ENCODE measurements around the gene ZNF385C. TPM values are rescaled to one million over a fixed set of nuclear protein-coding genes. Genes with fewer than 3 reads are reported as not detected.

ZNF385C gene
- total RNA-seq, 1 experiment from 2014 or later: 3.7 TPM

DNA sequence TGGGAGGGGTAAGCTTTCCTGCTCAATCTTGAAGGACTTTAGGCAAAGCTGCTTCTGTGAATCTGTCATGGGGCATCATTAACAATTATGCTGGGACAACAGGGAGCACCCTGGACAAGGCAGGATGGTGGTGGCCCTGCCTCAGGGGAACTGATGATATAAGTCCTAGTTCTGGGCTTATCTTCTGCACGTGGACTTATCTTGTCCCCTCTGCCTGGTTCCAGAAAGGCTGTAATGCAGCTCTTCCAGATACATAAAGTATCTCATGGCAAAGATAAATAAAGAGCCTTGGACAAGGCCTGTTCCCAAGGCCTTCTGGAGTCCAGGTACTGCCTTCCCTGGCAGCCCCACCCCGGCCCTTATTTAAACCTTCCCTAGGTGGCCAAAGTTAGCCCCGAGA is 6.0 kb upstream of the ZNF385C start:
- Mint-ChIP-seq H3K4me1 (peaks cover 19% of the 10 kb centered on the region), H3K9me3 (no peaks in the 10 kb centered on the region), H3K27ac (no peak overlapping the region), H3K27me3 (ENCODE audit: low read depth) (peaks cover 6% of the 10 kb centered on the region), H3K4me3 (no peak overlapping the region), H3K36me3 (no peaks in the 10 kb centered on the region)
- DNase-seq (ENCODE audit: low spot score): no peak
- ChIA-PET CTCF (interaction anchor here (0.6 to 6.7 kb wide), 8 partner anchors 10 to 118 kb away, joined by 3 to 138 read pairs (median 3); partner anchors contain the start of genes GHDC and NKIRAS2), POLR2A (no interaction called here)
- ATAC-seq: no peak
- TF ChIP-seq ZNF423 (CRISPR knock-in tag; IDR thresholded peaks at IDR 0.05) (no peak), SP1 (CRISPR knock-in tag; conservative IDR thresholded peaks at IDR 0.05) (no peak), ZNF317 (CRISPR knock-in tag; IDR thresholded peaks at IDR 0.05; ENCODE audit: borderline replicate concordance, low read depth) (no peak), NFATC4 (CRISPR knock-in tag; IDR thresholded peaks at IDR 0.05) (no peak), JUN (CRISPR knock-in tag; IDR thresholded peaks at IDR 0.05) (no peak)
- TF ChIP-seq, protein P1, sequence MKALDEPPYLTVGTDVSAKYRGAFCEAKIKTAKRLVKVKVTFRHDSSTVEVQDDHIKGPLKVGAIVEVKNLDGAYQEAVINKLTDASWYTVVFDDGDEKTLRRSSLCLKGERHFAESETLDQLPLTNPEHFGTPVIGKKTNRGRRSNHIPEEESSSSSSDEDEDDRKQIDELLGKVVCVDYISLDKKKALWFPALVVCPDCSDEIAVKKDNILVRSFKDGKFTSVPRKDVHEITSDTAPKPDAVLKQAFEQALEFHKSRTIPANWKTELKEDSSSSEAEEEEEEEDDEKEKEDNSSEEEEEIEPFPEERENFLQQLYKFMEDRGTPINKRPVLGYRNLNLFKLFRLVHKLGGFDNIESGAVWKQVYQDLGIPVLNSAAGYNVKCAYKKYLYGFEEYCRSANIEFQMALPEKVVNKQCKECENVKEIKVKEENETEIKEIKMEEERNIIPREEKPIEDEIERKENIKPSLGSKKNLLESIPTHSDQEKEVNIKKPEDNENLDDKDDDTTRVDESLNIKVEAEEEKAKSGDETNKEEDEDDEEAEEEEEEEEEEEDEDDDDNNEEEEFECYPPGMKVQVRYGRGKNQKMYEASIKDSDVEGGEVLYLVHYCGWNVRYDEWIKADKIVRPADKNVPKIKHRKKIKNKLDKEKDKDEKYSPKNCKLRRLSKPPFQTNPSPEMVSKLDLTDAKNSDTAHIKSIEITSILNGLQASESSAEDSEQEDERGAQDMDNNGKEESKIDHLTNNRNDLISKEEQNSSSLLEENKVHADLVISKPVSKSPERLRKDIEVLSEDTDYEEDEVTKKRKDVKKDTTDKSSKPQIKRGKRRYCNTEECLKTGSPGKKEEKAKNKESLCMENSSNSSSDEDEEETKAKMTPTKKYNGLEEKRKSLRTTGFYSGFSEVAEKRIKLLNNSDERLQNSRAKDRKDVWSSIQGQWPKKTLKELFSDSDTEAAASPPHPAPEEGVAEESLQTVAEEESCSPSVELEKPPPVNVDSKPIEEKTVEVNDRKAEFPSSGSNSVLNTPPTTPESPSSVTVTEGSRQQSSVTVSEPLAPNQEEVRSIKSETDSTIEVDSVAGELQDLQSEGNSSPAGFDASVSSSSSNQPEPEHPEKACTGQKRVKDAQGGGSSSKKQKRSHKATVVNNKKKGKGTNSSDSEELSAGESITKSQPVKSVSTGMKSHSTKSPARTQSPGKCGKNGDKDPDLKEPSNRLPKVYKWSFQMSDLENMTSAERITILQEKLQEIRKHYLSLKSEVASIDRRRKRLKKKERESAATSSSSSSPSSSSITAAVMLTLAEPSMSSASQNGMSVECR (CRISPR knock-in tag; IDR thresholded peaks at IDR 0.05; ENCODE audit: borderline replicate concordance): no peak

DNA sequence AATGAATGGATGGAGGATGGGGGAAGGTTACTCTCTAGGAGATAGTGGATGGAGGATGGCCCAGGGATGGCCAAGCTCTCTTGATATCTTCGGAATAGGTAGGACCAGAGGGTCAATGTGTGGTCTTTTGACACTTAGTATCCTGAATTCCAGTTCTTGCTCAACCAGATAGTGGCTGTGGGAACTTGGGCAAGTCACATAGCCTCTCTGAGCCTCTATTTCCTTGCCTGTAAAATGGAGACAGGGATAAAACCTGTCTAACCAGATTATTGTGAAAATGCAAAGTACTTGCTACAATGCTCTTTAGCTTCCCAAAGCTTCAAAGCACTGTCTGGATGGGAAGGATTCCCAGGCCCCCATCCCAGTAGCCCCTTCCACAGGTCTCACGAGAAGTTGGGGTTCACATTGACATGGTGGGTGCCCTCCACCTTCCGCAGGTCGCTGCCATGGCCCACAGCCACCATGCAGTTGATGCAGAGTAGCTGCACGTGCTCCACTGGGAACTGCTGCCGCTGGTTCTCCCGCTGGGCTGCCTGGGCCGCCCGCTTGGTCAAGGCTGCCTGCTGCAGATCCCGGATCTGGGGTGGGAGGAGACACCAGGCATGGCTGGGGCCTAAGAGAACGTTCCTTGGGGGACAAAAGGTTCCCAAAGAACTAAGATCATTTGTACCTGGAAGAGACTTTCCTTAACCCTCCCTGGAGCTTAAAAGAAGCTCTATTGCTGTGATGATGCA is 5.1 kb upstream of the ZNF385C start:
- Mint-ChIP-seq H3K36me3 (no peaks in the 10 kb centered on the region), H3K4me3 (no peak overlapping the region), H3K9me3 (no peaks in the 10 kb centered on the region), H3K27ac (no peak overlapping the region), H3K4me1 (peaks cover 16% of the 10 kb centered on the region), H3K27me3 (ENCODE audit: low read depth) (peaks cover 13% of the 10 kb centered on the region)
- ChIA-PET POLR2A (no interaction called here), CTCF (interaction anchor here (0.6 to 6.7 kb wide), 14 partner anchors 8 to 139 kb away, joined by 3 to 138 read pairs (median 3); partner anchors contain the start of gene NKIRAS2)
- ATAC-seq (no peak), DNase-seq (ENCODE audit: low spot score) (no peak)
- TF ChIP-seq NR1H2 (CRISPR knock-in tag; IDR thresholded peaks at IDR 0.05) (no peak), ZBTB21 (CRISPR knock-in tag; IDR thresholded peaks at IDR 0.05; ENCODE audit: borderline replicate concordance) (no peak), SP1 (CRISPR knock-in tag; conservative IDR thresholded peaks at IDR 0.05) (no peak), ETV6 (CRISPR knock-in tag; IDR thresholded peaks at IDR 0.05) (no peak), ZNF671 (CRISPR knock-in tag; IDR thresholded peaks at IDR 0.05) (no peak)
- TF ChIP-seq, protein P2, sequence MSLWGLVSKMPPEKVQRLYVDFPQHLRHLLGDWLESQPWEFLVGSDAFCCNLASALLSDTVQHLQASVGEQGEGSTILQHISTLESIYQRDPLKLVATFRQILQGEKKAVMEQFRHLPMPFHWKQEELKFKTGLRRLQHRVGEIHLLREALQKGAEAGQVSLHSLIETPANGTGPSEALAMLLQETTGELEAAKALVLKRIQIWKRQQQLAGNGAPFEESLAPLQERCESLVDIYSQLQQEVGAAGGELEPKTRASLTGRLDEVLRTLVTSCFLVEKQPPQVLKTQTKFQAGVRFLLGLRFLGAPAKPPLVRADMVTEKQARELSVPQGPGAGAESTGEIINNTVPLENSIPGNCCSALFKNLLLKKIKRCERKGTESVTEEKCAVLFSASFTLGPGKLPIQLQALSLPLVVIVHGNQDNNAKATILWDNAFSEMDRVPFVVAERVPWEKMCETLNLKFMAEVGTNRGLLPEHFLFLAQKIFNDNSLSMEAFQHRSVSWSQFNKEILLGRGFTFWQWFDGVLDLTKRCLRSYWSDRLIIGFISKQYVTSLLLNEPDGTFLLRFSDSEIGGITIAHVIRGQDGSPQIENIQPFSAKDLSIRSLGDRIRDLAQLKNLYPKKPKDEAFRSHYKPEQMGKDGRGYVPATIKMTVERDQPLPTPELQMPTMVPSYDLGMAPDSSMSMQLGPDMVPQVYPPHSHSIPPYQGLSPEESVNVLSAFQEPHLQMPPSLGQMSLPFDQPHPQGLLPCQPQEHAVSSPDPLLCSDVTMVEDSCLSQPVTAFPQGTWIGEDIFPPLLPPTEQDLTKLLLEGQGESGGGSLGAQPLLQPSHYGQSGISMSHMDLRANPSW (CRISPR knock-in tag; conservative IDR thresholded peaks at IDR 0.05; ENCODE audit: low read depth): no peak
- TF ChIP-seq, protein P3, sequence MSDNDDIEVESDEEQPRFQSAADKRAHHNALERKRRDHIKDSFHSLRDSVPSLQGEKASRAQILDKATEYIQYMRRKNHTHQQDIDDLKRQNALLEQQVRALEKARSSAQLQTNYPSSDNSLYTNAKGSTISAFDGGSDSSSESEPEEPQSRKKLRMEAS (CRISPR knock-in tag; IDR thresholded peaks at IDR 0.05): no peak
- TF ChIP-seq, protein P4, sequence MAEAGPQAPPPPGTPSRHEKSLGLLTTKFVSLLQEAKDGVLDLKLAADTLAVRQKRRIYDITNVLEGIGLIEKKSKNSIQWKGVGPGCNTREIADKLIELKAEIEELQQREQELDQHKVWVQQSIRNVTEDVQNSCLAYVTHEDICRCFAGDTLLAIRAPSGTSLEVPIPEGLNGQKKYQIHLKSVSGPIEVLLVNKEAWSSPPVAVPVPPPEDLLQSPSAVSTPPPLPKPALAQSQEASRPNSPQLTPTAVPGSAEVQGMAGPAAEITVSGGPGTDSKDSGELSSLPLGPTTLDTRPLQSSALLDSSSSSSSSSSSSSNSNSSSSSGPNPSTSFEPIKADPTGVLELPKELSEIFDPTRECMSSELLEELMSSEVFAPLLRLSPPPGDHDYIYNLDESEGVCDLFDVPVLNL (CRISPR knock-in tag; IDR thresholded peaks at IDR 0.05; ENCODE audit: borderline replicate concordance, low read depth): no peak
- TF ChIP-seq, protein P5, sequence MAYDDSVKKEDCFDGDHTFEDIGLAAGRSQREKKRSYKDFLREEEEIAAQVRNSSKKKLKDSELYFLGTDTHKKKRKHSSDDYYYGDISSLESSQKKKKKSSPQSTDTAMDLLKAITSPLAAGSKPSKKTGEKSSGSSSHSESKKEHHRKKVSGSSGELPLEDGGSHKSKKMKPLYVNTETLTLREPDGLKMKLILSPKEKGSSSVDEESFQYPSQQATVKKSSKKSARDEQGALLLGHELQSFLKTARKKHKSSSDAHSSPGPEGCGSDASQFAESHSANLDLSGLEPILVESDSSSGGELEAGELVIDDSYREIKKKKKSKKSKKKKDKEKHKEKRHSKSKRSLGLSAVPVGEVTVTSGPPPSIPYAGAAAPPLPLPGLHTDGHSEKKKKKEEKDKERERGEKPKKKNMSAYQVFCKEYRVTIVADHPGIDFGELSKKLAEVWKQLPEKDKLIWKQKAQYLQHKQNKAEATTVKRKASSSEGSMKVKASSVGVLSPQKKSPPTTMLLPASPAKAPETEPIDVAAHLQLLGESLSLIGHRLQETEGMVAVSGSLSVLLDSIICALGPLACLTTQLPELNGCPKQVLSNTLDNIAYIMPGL (CRISPR knock-in tag; IDR thresholded peaks at IDR 0.05): no peak
- TF ChIP-seq, protein P6, sequence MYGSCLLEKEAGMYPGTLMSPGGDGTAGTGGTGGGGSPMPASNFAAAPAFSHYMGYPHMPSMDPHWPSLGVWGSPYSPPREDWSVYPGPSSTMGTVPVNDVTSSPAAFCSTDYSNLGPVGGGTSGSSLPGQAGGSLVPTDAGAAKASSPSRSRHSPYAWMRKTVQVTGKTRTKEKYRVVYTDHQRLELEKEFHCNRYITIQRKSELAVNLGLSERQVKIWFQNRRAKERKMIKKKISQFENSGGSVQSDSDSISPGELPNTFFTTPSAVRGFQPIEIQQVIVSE (CRISPR knock-in tag; IDR thresholded peaks at IDR 0.05; ENCODE audit: borderline replicate concordance): no peak
- TF ChIP-seq, protein P1 (CRISPR knock-in tag; IDR thresholded peaks at IDR 0.05; ENCODE audit: borderline replicate concordance): no peak
- TF ChIP-seq, protein P7, sequence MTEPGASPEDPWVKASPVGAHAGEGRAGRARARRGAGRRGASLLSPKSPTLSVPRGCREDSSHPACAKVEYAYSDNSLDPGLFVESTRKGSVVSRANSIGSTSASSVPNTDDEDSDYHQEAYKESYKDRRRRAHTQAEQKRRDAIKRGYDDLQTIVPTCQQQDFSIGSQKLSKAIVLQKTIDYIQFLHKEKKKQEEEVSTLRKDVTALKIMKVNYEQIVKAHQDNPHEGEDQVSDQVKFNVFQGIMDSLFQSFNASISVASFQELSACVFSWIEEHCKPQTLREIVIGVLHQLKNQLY (CRISPR knock-in tag; IDR thresholded peaks at IDR 0.05): no peak
